DLD1 (cell line): Measurements from ENCODE around the gene FLNA.
"Not testable (repeated sequence)": the region's sequence is repeated elsewhere in the genome, so short reads cannot be mapped to it uniquely, and the experiment has no call there.

Source experiments
- in situ Hi-C: cut with HindIII; loops from 2 replicates; pipeline ENCODE4 v1.10.0; 2017; ENCODE audit warnings: low sequenced_read_pairs

The FLNA gene

DNA sequence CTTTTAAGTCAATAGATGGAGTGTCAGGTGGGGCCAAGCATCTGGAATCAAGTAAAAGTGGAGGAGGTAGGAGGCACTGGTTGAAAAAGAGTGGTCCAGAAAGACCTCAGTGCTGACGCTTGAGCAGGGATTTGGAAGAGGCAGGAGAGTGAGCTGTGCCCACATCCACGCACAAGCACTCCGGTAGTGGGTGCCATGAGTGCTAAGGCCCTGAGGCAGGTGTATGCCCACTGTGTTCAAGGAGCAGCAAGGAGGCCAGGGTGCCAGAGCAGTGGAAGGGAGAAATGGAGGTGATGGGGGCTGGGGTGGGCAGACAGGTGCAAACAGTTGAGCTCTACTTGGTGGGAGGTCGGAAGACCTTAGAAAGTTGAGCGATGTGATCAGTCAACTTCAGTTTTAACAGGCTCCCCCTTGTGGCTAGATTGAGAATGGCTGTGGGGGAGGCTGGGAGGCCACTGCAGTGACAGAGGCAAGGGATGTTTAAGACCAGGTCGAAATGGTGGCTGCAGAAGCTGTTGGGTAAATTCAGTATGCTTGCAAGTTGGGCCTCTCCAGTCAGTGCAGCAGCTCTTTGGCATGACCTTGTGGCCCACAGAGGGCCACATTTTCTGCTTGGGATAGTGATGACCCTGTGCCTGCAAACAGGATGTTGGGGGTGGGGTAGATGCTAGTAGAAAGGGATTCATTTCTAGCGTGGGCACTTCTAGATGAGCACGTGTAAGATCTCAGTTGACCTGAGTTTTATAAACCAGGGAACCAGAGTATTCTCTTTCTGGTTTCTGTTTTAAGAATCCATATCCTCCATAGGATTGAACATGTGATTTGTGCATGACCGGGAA lies 66.1 kb downstream of the FLNA start:
- in situ Hi-C loops, result no loop called here

DNA sequence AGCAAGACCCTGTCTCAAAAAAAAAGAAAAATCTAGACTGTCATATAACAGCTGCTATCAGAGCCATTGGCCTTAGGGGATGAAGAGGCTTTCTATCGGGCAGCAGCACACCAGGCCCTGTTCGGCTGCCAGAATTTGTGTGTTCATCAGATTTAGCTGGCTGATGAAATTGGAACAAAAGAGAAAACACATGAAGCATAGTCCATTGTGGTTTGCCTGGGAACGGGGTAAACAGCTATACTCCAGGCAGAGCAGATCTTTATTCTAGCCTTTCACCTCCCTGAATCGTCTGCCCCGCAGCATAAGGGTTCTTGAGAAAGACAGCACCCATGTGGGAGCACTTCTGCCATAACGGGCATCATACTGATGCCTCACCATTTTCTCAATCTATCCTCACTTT lies 67.2 kb downstream of the FLNA start:
- in situ Hi-C loops, result no loop called here

GRCh38 chrX:154305541-154306205 lies 68.8 kb downstream of the FLNA start:
- in situ Hi-C loops, result no loop called here

DNA sequence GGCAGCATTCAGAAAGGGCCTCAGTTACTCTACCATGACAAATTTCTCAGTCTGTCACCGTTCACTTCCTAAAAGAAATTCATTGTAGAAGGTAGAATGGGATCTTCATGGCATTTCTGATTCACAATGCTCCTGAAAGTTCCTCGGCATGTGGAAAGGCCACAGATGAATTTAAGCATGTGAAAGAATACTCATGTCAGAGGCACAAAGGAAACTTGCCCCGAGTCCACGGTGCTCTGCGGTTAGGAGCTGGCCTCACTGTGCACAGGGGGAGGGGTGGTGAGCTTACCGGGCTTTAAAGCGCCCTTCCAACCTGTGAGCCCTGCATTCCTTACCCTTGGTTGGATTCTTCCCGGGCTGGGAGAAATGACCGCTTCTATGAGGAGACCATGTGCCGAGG lies 69.6 kb downstream of the FLNA start:
- in situ Hi-C loops, result no loop called here

GRCh38 chrX:154303476-154303875 lies 71.0 kb downstream of the FLNA start:
- in situ Hi-C loops, result no loop called here

DNA sequence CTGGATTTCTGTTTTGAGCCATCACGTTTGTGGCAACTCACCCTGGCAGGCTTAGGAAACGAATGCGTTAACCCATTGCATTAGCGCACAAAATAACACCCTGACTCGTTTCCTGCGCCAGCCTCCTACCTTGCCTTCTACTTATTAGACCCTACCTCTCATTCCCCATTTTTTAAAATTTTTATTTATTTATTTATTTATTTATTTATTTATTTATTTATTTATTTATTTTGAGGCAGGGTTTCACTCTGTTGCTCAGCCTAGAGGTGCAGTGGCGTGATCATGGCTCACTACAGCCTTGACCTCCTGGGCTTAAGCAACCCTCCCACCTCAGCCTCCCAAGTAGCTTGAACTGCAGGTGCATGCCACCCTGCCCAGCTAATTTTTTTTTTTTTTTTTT lies 71.4 kb downstream of the FLNA start:
- in situ Hi-C loops, result not testable (repeated sequence)

DNA sequence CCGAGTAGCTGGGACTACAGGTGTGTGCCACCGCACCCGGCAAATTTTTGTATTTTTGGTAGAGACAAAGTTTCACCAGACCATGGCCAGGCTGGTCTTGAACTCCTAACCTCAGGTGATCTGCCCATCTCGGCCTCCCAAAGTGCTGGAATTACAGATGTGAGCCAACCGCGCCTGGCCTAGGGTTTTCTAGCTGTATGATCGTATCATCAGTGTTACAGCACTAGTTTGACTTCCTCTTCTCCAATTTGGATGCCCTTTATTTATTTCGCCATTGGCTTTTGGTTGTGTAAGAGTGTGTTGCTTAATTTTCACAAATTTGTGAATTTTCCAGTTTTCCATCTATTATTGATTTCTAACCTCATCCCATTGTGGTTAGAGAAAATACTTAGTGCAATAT lies 73.6 kb downstream of the FLNA start:
- in situ Hi-C loops, result no loop called here
